Endothelial cell (in vitro differentiated cells): Measurements from ENCODE around the gene POMT2. TPM values are rescaled to one million over a fixed set of nuclear protein-coding genes. Genes with fewer than 3 reads are reported as not detected.

Source experiments
- DNase-seq: peaks from one replicate; pipeline ENCODE4 v3.0.0; 2021; ENCODE audit warnings: low spot score
- H3K27ac Mint-ChIP-seq: one replicate; pipeline ENCODE4 v1.8.0; 2021; ENCODE audit warnings: mixed read lengths, inconsistent platforms; ENCODE audit not compliant: unreplicated experiment
- H3K27me3 Mint-ChIP-seq: one replicate; pipeline ENCODE4 v1.8.0; 2021; ENCODE audit warnings: mild to moderate bottlenecking, moderate library complexity, mixed read lengths, inconsistent platforms; ENCODE audit not compliant: unreplicated experiment
- H3K36me3 Mint-ChIP-seq: one replicate; pipeline ENCODE4 v1.8.0; 2021; ENCODE audit warnings: mild to moderate bottlenecking, low read depth, mixed read lengths, inconsistent platforms; ENCODE audit not compliant: unreplicated experiment
- H3K4me1 Mint-ChIP-seq: one replicate; pipeline ENCODE4 v1.8.0; 2021; ENCODE audit warnings: mild to moderate bottlenecking, mixed read lengths, inconsistent platforms; ENCODE audit not compliant: unreplicated experiment
- H3K4me3 Mint-ChIP-seq: one replicate; pipeline ENCODE4 v1.8.0; 2021; ENCODE audit warnings: mild to moderate bottlenecking, mixed read lengths, inconsistent platforms; ENCODE audit not compliant: unreplicated experiment
- H3K9me3 Mint-ChIP-seq: one replicate; pipeline ENCODE4 v1.8.0; 2021; ENCODE audit warnings: mixed read lengths, inconsistent platforms; ENCODE audit not compliant: unreplicated experiment
- total RNA-seq: library from RNA; stranded (reverse); fragmentation: NEBNext Ultra II Directional; extraction: Animal tissue kit (Norgen Biotek cat#: 25700); gene quantifications from one replicate; pipeline ENCODE4 v1.2.1, GENCODE V29; 2021; ENCODE audit not compliant: unreplicated experiment
- TF ChIP-seq, protein P1 (sequence below): fragments of 200-600 bp; sonication (generic); IDR thresholded peaks from one replicate; pipeline ENCODE4 v1.5.0; 2021; ENCODE audit warnings: antibody characterized with exemption; ENCODE audit not compliant: unreplicated experiment

Gene POMT2
- total RNA-seq, 1 donor from 2014 or later = 33.8 TPM

DNA sequence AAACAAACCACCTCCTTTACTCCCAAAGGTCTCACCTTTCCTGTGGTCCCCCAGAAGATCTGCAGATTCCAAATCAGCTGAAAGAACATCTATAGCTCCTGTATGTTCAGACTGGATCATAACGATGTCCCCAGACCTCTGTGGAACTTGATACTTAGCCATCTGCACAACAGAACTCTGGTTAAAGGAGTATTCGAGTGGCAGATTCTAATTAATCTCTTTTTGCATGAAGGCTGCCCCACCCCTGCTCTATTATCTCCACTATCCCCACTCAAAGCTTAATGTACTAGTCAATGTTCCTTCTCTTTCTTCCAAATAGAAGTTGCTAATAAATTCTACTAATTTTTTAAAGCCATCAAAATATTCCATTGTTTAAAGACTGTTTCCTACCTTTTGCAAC is 23.0 kb upstream of the POMT2 start:
- no peaks in the 10 kb centered on the region for H3K27me3 Mint-ChIP-seq
- H3K4me3 Mint-ChIP-seq = no peak overlapping the region
- TF ChIP-seq, protein P1, sequence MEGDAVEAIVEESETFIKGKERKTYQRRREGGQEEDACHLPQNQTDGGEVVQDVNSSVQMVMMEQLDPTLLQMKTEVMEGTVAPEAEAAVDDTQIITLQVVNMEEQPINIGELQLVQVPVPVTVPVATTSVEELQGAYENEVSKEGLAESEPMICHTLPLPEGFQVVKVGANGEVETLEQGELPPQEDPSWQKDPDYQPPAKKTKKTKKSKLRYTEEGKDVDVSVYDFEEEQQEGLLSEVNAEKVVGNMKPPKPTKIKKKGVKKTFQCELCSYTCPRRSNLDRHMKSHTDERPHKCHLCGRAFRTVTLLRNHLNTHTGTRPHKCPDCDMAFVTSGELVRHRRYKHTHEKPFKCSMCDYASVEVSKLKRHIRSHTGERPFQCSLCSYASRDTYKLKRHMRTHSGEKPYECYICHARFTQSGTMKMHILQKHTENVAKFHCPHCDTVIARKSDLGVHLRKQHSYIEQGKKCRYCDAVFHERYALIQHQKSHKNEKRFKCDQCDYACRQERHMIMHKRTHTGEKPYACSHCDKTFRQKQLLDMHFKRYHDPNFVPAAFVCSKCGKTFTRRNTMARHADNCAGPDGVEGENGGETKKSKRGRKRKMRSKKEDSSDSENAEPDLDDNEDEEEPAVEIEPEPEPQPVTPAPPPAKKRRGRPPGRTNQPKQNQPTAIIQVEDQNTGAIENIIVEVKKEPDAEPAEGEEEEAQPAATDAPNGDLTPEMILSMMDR = no peak
- peaks cover 10% of the 10 kb centered on the region for H3K36me3 Mint-ChIP-seq
- DNase-seq = no peak
- no peak overlapping the region for H3K27ac Mint-ChIP-seq
- H3K4me1 Mint-ChIP-seq = no peaks in the 10 kb centered on the region
- H3K9me3 Mint-ChIP-seq = no peaks in the 10 kb centered on the region

DNA sequence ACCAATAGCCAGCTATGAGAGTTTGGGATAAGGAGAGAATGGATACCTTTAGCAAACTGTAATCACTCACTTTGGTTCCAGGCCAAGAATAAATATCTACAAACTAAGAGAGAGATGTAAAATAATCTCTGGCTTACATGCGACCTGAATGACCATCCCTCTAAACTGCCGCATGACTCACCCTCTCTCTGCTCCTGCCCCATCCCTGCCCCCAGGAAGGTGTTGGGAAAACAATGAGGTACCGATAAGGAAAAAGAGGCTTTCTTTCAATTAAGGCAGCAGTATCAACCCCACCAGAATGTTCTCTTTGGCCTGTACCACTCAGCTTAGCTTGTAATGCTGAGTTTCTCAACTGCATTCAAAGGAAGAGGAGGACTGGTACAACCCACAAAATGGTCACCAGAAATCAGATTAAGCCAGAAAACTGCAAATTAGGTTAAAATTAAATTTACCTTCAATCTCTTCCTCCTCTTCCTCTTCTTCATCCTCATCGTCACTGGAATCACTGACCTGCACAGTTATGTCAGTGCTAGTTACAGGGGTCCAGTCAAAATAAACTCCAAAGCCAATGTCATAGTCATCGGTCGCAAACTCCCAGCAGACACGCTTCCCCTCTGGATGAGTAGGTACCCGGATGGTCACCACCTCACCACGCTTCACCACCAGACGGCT is 22.2 kb upstream of the POMT2 start:
- TF ChIP-seq, protein P1 = no peak
- no peak for DNase-seq
- Mint-ChIP-seq H3K27ac (no peak overlapping the region), H3K4me1 (no peaks in the 10 kb centered on the region), H3K36me3 (peaks cover 10% of the 10 kb centered on the region), H3K27me3 (no peaks in the 10 kb centered on the region), H3K9me3 (no peaks in the 10 kb centered on the region), H3K4me3 (no peak overlapping the region)

DNA sequence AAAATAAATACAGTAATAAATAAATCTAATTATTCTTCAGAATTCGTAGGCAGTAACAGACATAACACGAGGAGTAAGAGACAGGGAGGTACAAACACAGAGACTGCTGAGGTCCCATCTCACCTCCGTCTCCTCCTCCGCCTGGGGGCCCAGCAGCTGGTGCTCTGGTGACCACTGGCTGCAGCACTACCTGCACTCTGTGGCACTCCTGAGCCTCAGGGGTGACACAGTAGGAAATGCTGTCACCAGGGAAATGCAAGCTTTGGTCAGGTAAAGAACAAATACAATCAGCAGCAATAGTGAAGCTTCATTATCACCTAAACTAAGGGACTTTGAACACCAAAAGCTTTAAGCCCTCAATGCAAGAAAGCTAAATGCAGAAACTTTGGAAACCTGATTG is 19.7 kb upstream of the POMT2 start:
- TF ChIP-seq, protein P1 = no peak
- Mint-ChIP-seq H3K27me3 (no peaks in the 10 kb centered on the region), H3K27ac (no peak overlapping the region), H3K4me3 (no peak overlapping the region), H3K4me1 (no peaks in the 10 kb centered on the region), H3K36me3 (peaks cover 10% of the 10 kb centered on the region), H3K9me3 (no peaks in the 10 kb centered on the region)
- DNase-seq = no peak

DNA sequence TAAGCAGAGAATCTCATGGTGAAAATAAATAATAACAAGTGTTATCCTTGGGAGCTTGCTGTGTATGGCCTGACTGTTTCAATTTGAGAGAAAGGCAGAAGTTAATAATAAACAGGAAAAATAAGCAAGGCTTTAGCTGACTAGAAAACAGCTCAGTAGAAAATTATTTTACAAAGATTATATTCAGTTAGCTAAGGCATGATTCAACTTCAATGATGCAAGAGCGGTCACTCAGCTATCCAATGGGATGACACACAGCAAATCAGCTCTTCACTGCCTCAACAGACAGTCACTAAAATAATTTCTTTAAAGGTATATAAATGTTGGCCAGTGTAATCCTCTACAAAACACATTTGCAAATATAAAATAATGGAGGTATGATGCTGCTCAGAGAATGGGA is 18.7 kb upstream of the POMT2 start:
- H3K4me1 Mint-ChIP-seq = no peaks in the 10 kb centered on the region

DNA sequence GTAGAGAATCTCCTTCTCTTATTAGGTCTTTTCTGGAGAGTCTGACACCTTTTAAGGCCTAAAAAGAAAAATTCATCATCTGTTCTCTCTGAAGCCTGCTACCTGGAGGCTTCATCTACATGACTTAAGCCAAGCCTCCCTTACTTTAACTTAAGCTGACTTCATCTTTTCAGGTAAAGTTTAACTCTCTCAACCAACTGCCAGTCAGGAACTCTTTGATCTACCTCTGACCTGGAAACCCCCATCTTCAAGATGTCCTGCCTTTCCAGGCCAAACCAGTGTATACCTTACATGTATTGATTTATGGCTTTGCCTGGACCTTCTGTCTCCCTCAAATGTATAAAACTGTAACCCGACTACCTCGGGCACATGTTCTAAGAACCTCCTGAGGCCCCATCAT is 17.6 kb upstream of the POMT2 start:
- Mint-ChIP-seq H3K36me3 (peaks cover 5% of the 10 kb centered on the region), H3K4me3 (no peak overlapping the region), H3K27ac (no peak overlapping the region), H3K27me3 (no peaks in the 10 kb centered on the region), H3K4me1 (no peaks in the 10 kb centered on the region), H3K9me3 (no peaks in the 10 kb centered on the region)
- DNase-seq = no peak
- TF ChIP-seq, protein P1 = no peak

More for the DNA sequence above, 18.7 kb upstream of the POMT2 start:
- Mint-ChIP-seq H3K9me3 (no peaks in the 10 kb centered on the region), H3K4me3 (no peak overlapping the region), H3K27me3 (no peaks in the 10 kb centered on the region), H3K36me3 (peaks cover 10% of the 10 kb centered on the region), H3K27ac (no peak overlapping the region)
- DNase-seq = no peak
- TF ChIP-seq, protein P1 = no peak
